ENCODE results near the gene PPM1H. TPM values are rescaled to one million over a fixed set of nuclear protein-coding genes. Genes with fewer than 3 reads are reported as not detected.

The PPM1H gene
- total and polyA plus RNA-seq, 4 donors = 2.3 to 7.2 (median 4.1) TPM

- no peak for DNase-seq (ENCODE audit: low spot score)
- H3K36me3 ChIP-seq (ENCODE audit: control insufficient read depth in 4 of 4, insufficient read depth in 3 of 4, low read depth in 1 of 4, low read length in 3 of 4) = no peaks in the 10 kb centered on the region
- no peaks in the 10 kb centered on the region for H3K9me3 ChIP-seq (ENCODE audit: control insufficient read depth in 4 of 4, low read length in 3 of 4)
- TF ChIP-seq, protein P1, sequence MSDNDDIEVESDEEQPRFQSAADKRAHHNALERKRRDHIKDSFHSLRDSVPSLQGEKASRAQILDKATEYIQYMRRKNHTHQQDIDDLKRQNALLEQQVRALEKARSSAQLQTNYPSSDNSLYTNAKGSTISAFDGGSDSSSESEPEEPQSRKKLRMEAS (IDR thresholded peaks at IDR 0.05) = no peak
- TF ChIP-seq, protein P2, sequence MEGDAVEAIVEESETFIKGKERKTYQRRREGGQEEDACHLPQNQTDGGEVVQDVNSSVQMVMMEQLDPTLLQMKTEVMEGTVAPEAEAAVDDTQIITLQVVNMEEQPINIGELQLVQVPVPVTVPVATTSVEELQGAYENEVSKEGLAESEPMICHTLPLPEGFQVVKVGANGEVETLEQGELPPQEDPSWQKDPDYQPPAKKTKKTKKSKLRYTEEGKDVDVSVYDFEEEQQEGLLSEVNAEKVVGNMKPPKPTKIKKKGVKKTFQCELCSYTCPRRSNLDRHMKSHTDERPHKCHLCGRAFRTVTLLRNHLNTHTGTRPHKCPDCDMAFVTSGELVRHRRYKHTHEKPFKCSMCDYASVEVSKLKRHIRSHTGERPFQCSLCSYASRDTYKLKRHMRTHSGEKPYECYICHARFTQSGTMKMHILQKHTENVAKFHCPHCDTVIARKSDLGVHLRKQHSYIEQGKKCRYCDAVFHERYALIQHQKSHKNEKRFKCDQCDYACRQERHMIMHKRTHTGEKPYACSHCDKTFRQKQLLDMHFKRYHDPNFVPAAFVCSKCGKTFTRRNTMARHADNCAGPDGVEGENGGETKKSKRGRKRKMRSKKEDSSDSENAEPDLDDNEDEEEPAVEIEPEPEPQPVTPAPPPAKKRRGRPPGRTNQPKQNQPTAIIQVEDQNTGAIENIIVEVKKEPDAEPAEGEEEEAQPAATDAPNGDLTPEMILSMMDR (IDR thresholded peaks at IDR 0.05; ENCODE audit: low read depth, low read length, missing input control) = no peak
- TF ChIP-seq TAF1 (conservative IDR thresholded peaks at IDR 0.05) (no peak), NR2F2 (IDR thresholded peaks at IDR 0.05) (no peak), HNF4A (conservative IDR thresholded peaks at IDR 0.05) (no peak), RXRA (IDR thresholded peaks at IDR 0.05) (no peak), FOXA2 (IDR thresholded peaks at IDR 0.05) (no peak), ZBTB33 (IDR thresholded peaks at IDR 0.05) (no peak), HNF4G (IDR thresholded peaks at IDR 0.05) (no peak), RAD21 (IDR thresholded peaks at IDR 0.05) (no peak), EGR1 (IDR thresholded peaks at IDR 0.05; ENCODE audit: low read depth in 2 of 2) (no peak), FOXA1 (IDR thresholded peaks at IDR 0.05) (no peak), GABPA (IDR thresholded peaks at IDR 0.05 in 1 of 2, conservative IDR thresholded peaks at IDR 0.05 in 1 of 2) (no peak), ATF3 (IDR thresholded peaks at IDR 0.05) (no peak), SP1 (IDR thresholded peaks at IDR 0.05) (no peak), JUND (IDR thresholded peaks at IDR 0.05) (no peak), YY1 (IDR thresholded peaks at IDR 0.05) (no peak)
- TF ChIP-seq, protein P3, sequence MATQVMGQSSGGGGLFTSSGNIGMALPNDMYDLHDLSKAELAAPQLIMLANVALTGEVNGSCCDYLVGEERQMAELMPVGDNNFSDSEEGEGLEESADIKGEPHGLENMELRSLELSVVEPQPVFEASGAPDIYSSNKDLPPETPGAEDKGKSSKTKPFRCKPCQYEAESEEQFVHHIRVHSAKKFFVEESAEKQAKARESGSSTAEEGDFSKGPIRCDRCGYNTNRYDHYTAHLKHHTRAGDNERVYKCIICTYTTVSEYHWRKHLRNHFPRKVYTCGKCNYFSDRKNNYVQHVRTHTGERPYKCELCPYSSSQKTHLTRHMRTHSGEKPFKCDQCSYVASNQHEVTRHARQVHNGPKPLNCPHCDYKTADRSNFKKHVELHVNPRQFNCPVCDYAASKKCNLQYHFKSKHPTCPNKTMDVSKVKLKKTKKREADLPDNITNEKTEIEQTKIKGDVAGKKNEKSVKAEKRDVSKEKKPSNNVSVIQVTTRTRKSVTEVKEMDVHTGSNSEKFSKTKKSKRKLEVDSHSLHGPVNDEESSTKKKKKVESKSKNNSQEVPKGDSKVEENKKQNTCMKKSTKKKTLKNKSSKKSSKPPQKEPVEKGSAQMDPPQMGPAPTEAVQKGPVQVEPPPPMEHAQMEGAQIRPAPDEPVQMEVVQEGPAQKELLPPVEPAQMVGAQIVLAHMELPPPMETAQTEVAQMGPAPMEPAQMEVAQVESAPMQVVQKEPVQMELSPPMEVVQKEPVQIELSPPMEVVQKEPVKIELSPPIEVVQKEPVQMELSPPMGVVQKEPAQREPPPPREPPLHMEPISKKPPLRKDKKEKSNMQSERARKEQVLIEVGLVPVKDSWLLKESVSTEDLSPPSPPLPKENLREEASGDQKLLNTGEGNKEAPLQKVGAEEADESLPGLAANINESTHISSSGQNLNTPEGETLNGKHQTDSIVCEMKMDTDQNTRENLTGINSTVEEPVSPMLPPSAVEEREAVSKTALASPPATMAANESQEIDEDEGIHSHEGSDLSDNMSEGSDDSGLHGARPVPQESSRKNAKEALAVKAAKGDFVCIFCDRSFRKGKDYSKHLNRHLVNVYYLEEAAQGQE (IDR thresholded peaks at IDR 0.05) = no peak
- WGBS = 88% methylated on average over 10 of the region's 10 CpGs
- H3K27ac ChIP-seq (ENCODE audit: low read depth in 1 of 2, low read length in 2 of 2) = no peak overlapping the region
- no peaks in the 10 kb centered on the region for H3K4me1 ChIP-seq (ENCODE audit: control insufficient read depth in 4 of 4, insufficient read depth in 4 of 4, low read length in 3 of 4)
- no peaks in the 10 kb centered on the region for H3K27me3 ChIP-seq (ENCODE audit: control insufficient read depth in 4 of 4, insufficient read depth in 4 of 4, low read length in 3 of 4)
- H3K4me3 ChIP-seq (ENCODE audit: low read depth in 1 of 3, low read length in 3 of 3) = no peak overlapping the region
- no peak overlapping the region for H3K9ac ChIP-seq (ENCODE audit: low read depth in 1 of 2, low read length in 2 of 2)
Observed at GRCh38 chr12:62711631-62712241, 223.2 kb downstream of the PPM1H start.

All from liver (tissue), 9 donors.